Measurements from ENCODE around the gene MUC5B.
"Not testable (repeated sequence)": the region's sequence is repeated elsewhere in the genome, so short reads cannot be mapped to it uniquely, and the experiment has no call there.

MUC5B gene

DNA sequence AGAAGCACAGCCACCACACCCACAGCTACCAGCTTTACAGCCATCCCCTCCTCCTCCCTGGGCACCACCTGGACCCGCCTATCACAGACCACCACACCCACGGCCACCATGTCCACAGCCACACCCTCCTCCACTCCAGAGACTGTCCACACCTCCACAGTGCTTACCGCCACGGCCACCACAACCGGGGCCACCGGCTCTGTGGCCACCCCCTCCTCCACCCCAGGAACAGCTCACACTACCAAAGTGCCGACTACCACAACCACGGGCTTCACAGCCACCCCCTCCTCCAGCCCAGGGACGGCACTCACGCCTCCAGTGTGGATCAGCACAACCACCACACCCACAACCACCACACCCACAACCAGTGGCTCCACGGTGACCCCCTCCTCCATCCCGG is 27.5 kb downstream of the MUC5B start:
- not testable (repeated sequence) for H3K36me3 Mint-ChIP-seq; H3K9me3 Mint-ChIP-seq (ENCODE audit: low read depth); H3K27me3 Mint-ChIP-seq; H3K4me3 Mint-ChIP-seq; H3K4me1 Mint-ChIP-seq (ENCODE audit: low read depth); H3K27ac Mint-ChIP-seq

- H3K27ac Mint-ChIP-seq: no peak overlapping the region
- H3K27me3 Mint-ChIP-seq: no peaks in the 10 kb centered on the region
- H3K4me1 Mint-ChIP-seq (ENCODE audit: low read depth): no peaks in the 10 kb centered on the region
- H3K9me3 Mint-ChIP-seq (ENCODE audit: low read depth): no peaks in the 10 kb centered on the region
- H3K4me3 Mint-ChIP-seq: no peak overlapping the region
- no peaks in the 10 kb centered on the region for H3K36me3 Mint-ChIP-seq
Observed at GRCh38 chr11:1251236-1251770, 28.4 kb downstream of the MUC5B start.

DNA sequence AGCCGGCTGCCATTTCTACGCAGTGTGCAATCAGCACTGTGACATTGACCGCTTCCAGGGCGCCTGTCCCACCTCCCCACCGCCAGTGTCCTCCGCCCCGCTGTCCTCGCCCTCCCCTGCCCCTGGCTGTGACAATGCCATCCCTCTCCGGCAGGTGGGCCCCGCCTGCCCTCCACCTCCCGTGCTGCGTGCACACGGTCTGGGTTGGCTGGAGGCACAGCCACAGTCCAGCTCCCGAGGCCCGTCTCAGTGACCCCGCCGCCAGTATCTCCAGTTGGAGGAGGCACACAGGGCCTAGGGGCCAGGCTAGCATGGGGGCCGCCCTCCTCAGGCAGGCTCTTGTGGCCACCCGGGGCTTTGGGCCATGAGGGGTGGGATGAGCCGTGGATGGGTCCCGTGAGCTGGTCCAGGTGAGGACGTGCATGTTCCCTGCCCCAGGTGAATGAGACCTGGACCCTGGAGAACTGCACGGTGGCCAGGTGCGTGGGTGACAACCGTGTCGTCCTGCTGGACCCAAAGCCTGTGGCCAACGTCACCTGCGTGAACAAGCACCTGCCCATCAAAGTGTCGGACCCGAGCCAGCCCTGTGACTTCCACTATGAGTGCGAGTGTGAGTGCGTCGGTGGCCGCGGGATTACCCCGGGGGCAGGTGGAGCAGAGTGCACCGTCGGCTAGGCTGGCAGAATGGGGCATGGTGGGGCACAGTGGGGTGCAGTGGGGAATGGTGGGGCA is 29.7 kb downstream of the MUC5B start:
- no peaks in the 10 kb centered on the region for H3K4me1 Mint-ChIP-seq (ENCODE audit: low read depth)
- no peaks in the 10 kb centered on the region for H3K27me3 Mint-ChIP-seq
- no peaks in the 10 kb centered on the region for H3K9me3 Mint-ChIP-seq (ENCODE audit: low read depth)
- no peak overlapping the region for H3K4me3 Mint-ChIP-seq
- H3K36me3 Mint-ChIP-seq: no peaks in the 10 kb centered on the region
- H3K27ac Mint-ChIP-seq: no peak overlapping the region

- H3K4me1 Mint-ChIP-seq (ENCODE audit: low read depth): no peaks in the 10 kb centered on the region
- H3K27ac Mint-ChIP-seq: no peak overlapping the region
- no peak overlapping the region for H3K4me3 Mint-ChIP-seq
- no peaks in the 10 kb centered on the region for H3K36me3 Mint-ChIP-seq
- no peaks in the 10 kb centered on the region for H3K9me3 Mint-ChIP-seq (ENCODE audit: low read depth)
- H3K27me3 Mint-ChIP-seq: no peaks in the 10 kb centered on the region
Observed at GRCh38 chr11:1253103-1253485, 30.2 kb downstream of the MUC5B start.

DNA sequence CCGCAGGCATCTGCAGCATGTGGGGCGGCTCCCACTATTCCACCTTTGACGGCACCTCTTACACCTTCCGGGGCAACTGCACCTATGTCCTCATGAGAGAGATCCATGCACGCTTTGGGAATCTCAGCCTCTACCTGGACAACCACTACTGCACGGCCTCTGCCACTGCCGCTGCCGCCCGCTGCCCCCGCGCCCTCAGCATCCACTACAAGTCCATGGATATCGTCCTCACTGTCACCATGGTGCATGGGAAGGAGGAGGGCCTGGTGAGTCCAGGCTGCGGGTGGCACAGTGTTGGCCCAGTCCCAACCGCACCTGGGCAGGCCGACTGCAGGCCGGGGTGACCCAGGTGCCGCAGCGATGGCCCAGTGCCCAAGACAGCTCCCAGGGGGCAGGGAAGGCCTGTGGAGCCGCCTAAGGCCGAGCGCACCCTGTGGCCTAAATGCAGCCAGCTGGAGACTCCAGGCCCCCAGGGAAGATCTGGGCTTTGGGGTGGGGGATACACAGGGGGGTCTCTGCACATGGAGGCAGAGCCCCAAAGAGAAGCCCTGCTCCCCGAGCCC is 31.3 kb downstream of the MUC5B start:
- no peak overlapping the region for H3K4me3 Mint-ChIP-seq

GRCh38 chr11:1254733-1255132 is 31.9 kb downstream of the MUC5B start:
- no peaks in the 10 kb centered on the region for H3K9me3 Mint-ChIP-seq (ENCODE audit: low read depth)
- H3K27ac Mint-ChIP-seq: no peak overlapping the region
- H3K36me3 Mint-ChIP-seq: no peaks in the 10 kb centered on the region
- no peak overlapping the region for H3K4me3 Mint-ChIP-seq
- H3K4me1 Mint-ChIP-seq (ENCODE audit: low read depth): no peaks in the 10 kb centered on the region
- no peaks in the 10 kb centered on the region for H3K27me3 Mint-ChIP-seq

More for the DNA sequence above, 31.3 kb downstream of the MUC5B start:
- H3K27me3 Mint-ChIP-seq: no peaks in the 10 kb centered on the region
- H3K4me1 Mint-ChIP-seq (ENCODE audit: low read depth): no peaks in the 10 kb centered on the region
- H3K36me3 Mint-ChIP-seq: no peaks in the 10 kb centered on the region
- no peaks in the 10 kb centered on the region for H3K9me3 Mint-ChIP-seq (ENCODE audit: low read depth)
- no peak overlapping the region for H3K27ac Mint-ChIP-seq

DNA sequence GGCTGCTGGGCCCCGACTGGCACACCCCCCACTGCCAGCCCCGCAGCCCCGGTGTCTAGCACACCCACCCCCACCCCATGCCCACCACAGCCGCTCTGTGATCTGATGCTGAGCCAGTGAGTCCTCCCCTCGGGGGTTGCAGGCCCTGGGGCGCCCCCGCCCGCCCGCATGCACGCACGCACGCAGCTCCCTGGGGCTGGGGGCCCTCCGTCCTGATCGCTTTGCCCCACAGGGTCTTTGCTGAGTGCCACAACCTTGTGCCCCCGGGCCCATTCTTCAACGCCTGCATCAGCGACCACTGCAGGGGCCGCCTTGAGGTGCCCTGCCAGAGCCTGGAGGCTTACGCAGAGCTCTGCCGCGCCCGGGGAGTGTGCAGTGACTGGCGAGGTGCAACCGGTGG is 32.3 kb downstream of the MUC5B start:
- H3K27me3 Mint-ChIP-seq: no peaks in the 10 kb centered on the region
- H3K36me3 Mint-ChIP-seq: no peaks in the 10 kb centered on the region
- H3K4me1 Mint-ChIP-seq (ENCODE audit: low read depth): no peaks in the 10 kb centered on the region
- no peak overlapping the region for H3K4me3 Mint-ChIP-seq
- no peak overlapping the region for H3K27ac Mint-ChIP-seq
- no peaks in the 10 kb centered on the region for H3K9me3 Mint-ChIP-seq (ENCODE audit: low read depth)

DNA sequence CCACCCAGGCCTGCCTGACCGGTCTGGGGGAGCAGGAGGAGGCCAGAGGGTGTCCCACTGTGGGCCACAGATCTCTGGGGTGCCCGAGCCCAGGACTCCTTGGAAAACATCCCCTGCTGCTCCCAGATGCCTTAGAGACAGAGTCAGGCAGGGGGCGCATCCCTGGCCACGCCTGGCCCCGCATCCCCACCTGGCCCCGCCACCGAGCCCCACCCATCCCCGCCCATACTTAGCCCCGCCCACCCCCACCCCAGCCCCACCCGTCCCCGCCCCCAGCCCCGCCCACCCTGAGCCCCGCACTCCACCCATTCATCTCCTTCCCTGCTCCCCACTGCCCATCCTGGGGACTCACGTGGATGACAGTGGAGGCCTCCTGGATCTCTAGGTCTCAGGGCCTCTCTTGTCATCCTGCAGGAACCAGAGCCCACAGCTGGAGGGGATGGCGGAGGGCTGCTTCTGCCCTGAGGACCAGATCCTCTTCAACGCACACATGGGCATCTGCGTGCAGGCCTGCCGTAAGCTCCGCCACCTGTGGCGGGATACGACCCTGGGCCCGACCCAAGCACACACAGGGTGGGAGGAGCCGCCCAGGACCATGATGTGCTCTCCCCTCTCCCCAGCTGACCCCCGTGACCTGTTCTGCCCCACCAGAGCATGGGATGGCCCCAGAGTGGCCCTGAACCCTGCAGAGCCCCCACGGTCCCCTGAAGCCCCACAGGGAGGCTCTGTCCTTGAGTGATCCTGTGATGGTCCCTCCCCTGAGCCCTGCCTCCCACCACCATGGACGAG is 33.6 kb downstream of the MUC5B start:
- H3K27ac Mint-ChIP-seq: no peak overlapping the region
- no peaks in the 10 kb centered on the region for H3K36me3 Mint-ChIP-seq
- no peaks in the 10 kb centered on the region for H3K9me3 Mint-ChIP-seq (ENCODE audit: low read depth)
- H3K4me1 Mint-ChIP-seq (ENCODE audit: low read depth): no peaks in the 10 kb centered on the region
- no peak overlapping the region for H3K4me3 Mint-ChIP-seq
- no peaks in the 10 kb centered on the region for H3K27me3 Mint-ChIP-seq

DNA sequence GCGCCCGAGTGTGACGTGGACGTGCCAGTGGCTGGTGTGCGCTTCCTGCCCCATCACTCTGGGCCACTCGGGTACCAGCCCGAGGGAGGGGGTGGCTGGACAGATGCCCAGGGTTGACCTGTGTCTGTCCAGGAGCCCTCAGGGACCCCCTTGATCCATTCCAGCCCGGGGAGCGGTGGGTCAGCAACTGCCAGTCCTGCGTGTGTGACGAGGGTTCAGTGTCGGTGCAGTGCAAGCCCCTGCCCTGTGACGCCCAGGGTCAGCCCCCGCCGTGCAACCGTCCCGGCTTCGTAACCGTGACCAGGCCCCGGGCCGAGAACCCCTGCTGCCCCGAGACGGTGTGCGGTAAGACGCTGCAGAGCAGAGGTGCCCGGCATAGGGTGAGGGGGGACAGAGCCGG is 34.5 kb downstream of the MUC5B start:
- Mint-ChIP-seq H3K9me3 (ENCODE audit: low read depth) (no peaks in the 10 kb centered on the region), H3K4me1 (ENCODE audit: low read depth) (no peaks in the 10 kb centered on the region), H3K36me3 (no peaks in the 10 kb centered on the region), H3K27me3 (no peaks in the 10 kb centered on the region), H3K27ac (no peak overlapping the region), H3K4me3 (no peak overlapping the region)

DNA sequence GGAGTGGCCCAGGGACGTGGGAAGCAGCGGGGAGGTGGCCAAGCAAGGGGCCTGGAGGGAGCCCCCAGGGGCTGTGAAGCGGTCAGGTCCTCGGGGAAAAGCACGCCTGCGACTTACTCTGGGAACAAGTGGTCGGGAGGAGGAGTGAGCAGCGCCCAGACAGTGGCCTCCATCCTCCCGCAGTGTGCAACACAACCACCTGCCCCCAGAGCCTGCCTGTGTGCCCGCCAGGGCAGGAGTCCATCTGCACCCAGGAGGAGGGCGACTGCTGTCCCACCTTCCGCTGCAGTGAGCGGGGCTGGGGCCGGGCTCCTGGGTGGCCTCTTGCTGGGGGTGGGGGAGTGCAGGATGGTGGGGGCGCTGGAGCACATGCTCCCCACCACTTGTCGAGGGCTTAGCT is 35.0 kb downstream of the MUC5B start:
- H3K27me3 Mint-ChIP-seq: no peaks in the 10 kb centered on the region
- H3K9me3 Mint-ChIP-seq (ENCODE audit: low read depth): no peaks in the 10 kb centered on the region
- H3K4me1 Mint-ChIP-seq (ENCODE audit: low read depth): peaks cover 2% of the 10 kb centered on the region
- H3K27ac Mint-ChIP-seq: no peak overlapping the region
- H3K4me3 Mint-ChIP-seq: no peak overlapping the region
- H3K36me3 Mint-ChIP-seq: no peaks in the 10 kb centered on the region

DNA sequence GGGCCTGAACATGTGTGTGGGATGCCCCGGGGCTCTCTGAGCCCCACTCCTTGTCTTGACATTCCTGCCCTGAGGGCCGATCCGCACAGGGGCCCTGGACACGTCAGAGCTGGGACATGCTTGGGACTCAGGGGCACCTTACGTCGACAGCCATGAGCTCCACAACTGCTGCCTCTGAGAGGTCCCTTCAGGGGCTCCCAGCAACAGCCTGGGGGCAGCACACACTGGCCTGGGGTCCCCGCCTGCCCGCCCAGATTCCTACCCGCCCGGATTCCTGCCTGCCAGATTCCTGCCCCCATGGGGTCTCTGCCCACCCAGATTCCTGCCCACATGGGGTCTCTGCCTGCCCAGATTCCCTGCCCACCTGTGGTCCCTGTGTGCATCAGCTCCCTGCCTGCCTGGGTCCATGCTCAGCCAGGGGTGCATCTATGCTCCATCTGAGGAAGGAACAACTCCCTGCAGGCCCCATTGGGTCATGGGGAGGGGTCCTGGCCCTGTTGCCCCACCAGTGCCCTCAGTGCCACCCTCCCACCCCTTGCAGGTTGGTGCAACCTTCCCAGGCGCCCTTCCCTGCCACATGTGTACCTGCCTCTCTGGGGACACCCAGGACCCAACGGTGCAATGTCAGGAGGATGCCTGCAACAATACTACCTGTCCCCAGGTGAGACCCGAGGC is 35.7 kb downstream of the MUC5B start:
- Mint-ChIP-seq H3K27ac (no peak overlapping the region), H3K9me3 (ENCODE audit: low read depth) (no peaks in the 10 kb centered on the region), H3K27me3 (no peaks in the 10 kb centered on the region)

DNA sequence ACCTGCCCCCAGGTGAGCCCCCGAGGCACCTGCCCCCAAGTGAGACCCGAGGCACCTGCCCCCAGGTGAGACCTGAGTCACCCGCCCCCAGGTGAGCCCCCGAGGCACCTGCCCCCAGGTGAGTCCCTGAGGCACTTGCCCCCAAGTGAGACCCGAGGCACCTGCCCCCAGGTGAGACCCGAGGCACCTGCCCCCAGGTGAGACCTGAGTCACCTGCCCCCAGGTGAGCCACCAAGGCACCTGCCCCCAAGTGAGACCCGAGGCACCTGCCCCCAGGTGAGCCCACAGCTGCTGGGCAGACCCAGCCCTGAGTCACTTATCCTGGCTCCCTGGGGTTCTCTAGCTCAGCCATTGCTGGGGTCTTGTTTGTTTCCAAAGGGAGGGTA is 36.2 kb downstream of the MUC5B start:
- H3K4me3 Mint-ChIP-seq: no peak overlapping the region
- H3K27me3 Mint-ChIP-seq: no peaks in the 10 kb centered on the region
- no peak overlapping the region for H3K27ac Mint-ChIP-seq
- H3K36me3 Mint-ChIP-seq: no peaks in the 10 kb centered on the region
- peaks cover 5% of the 10 kb centered on the region for H3K4me1 Mint-ChIP-seq (ENCODE audit: low read depth)
- H3K9me3 Mint-ChIP-seq (ENCODE audit: low read depth): no peaks in the 10 kb centered on the region

More for the DNA sequence above, 35.7 kb downstream of the MUC5B start:
- H3K4me3 Mint-ChIP-seq: no peak overlapping the region
- peaks cover 5% of the 10 kb centered on the region for H3K4me1 Mint-ChIP-seq (ENCODE audit: low read depth)
- H3K36me3 Mint-ChIP-seq: no peaks in the 10 kb centered on the region

DNA sequence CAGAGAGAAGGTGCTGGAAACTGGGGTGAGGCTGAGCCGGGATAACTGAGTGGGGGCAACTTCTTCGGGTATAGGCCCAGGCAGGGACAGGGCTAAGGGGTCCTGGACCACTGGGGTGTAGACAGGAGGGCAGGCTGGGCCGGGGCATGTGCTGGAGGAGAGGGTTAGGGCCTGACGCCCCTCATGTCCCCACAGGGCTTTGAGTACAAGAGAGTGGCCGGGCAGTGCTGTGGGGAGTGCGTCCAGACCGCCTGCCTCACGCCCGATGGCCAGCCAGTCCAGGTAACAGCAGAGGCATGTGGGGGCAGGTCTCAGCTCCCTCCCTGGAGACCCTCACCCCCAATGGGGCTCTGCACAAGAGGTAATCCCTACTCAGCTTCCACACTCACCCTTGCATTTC is 36.7 kb downstream of the MUC5B start:
- Mint-ChIP-seq H3K9me3 (ENCODE audit: low read depth) (no peaks in the 10 kb centered on the region), H3K27me3 (no peaks in the 10 kb centered on the region), H3K27ac (no peak overlapping the region), H3K4me1 (ENCODE audit: low read depth) (peaks cover 10% of the 10 kb centered on the region), H3K36me3 (no peaks in the 10 kb centered on the region), H3K4me3 (no peak overlapping the region)

- H3K27me3 Mint-ChIP-seq: no peaks in the 10 kb centered on the region
- H3K9me3 Mint-ChIP-seq (ENCODE audit: low read depth): peaks cover 2% of the 10 kb centered on the region
- H3K36me3 Mint-ChIP-seq: no peaks in the 10 kb centered on the region
- no peak overlapping the region for H3K4me3 Mint-ChIP-seq
- H3K27ac Mint-ChIP-seq: no peak overlapping the region
- H3K4me1 Mint-ChIP-seq (ENCODE audit: low read depth): peaks cover 11% of the 10 kb centered on the region
Observed at GRCh38 chr11:1260023-1260501, 37.2 kb downstream of the MUC5B start.

- H3K27me3 Mint-ChIP-seq: no peaks in the 10 kb centered on the region
- H3K4me3 Mint-ChIP-seq: no peak overlapping the region
- H3K9me3 Mint-ChIP-seq (ENCODE audit: low read depth): peaks cover 6% of the 10 kb centered on the region
- peaks cover 11% of the 10 kb centered on the region for H3K4me1 Mint-ChIP-seq (ENCODE audit: low read depth)
- no peak overlapping the region for H3K27ac Mint-ChIP-seq
- no peaks in the 10 kb centered on the region for H3K36me3 Mint-ChIP-seq
Observed at GRCh38 chr11:1260620-1261019, 37.8 kb downstream of the MUC5B start.

All from activated naive CD8-positive, alpha-beta T cell (primary cell).